ENCODE results near the gene ITSN2. TPM values are rescaled to one million over a fixed set of nuclear protein-coding genes. Genes with fewer than 3 reads are reported as not detected.

The ITSN2 gene
- total RNA-seq, 1 experiment from 2014 or later, result 19.8 TPM

DNA sequence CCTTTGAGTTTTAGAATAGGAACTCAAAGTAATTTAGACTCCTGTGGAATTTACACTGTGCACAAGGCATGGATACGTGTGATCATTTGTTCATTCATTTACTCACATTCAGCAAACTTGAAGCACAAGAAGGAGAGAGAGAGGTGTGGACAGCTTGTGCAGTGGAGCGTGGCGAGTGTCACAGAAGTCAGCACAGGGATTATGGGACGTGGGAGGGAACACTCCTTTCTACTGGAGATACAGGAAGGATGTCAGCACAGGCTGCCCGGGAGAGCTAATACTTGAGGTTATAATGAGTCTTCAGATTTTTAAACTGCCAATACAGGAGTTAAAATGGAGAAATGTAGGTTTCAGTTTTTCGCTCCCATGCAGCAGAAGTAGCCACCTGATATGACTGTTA, 178.5 kb downstream of the ITSN2 start:
- Mint-ChIP-seq H3K9me3 (no peaks in the 10 kb centered on the region), H3K4me1 (no peaks in the 10 kb centered on the region), H3K27ac (no peak overlapping the region), H3K4me3 (no peak overlapping the region), H3K36me3 (no peaks in the 10 kb centered on the region), H3K27me3 (ENCODE audit: low read depth) (no peaks in the 10 kb centered on the region; the same call in 1 of the 2 replicates)
- no peak for ATAC-seq
- POLR2A ChIA-PET, result no interaction called here
- TF ChIP-seq ZNF263 (CRISPR knock-in tag; IDR thresholded peaks at IDR 0.05; ENCODE audit: low read depth), result no peak
- no peak for TF ChIP-seq MAX (CRISPR knock-in tag; IDR thresholded peaks at IDR 0.05)
- TF ChIP-seq FOXP4 (CRISPR knock-in tag; IDR thresholded peaks at IDR 0.05), result no peak
- TF ChIP-seq ATF1 (CRISPR knock-in tag; IDR thresholded peaks at IDR 0.05), result no peak
- TF ChIP-seq, protein P1, sequence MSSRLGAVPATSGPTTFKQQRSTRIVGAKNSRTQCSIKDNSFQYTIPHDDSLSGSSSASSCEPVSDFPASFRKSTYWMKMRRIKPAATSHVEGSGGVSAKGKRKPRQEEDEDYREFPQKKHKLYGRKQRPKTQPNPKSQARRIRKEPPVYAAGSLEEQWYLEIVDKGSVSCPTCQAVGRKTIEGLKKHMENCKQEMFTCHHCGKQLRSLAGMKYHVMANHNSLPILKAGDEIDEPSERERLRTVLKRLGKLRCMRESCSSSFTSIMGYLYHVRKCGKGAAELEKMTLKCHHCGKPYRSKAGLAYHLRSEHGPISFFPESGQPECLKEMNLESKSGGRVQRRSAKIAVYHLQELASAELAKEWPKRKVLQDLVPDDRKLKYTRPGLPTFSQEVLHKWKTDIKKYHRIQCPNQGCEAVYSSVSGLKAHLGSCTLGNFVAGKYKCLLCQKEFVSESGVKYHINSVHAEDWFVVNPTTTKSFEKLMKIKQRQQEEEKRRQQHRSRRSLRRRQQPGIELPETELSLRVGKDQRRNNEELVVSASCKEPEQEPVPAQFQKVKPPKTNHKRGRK (CRISPR knock-in tag; IDR thresholded peaks at IDR 0.05; ENCODE audit: borderline replicate concordance), result no peak
- no peak for TF ChIP-seq TP53 (CRISPR knock-in tag; IDR thresholded peaks at IDR 0.05)
- no peak for TF ChIP-seq FOXK1 (CRISPR knock-in tag; IDR thresholded peaks at IDR 0.05)
- TF ChIP-seq, protein P2, sequence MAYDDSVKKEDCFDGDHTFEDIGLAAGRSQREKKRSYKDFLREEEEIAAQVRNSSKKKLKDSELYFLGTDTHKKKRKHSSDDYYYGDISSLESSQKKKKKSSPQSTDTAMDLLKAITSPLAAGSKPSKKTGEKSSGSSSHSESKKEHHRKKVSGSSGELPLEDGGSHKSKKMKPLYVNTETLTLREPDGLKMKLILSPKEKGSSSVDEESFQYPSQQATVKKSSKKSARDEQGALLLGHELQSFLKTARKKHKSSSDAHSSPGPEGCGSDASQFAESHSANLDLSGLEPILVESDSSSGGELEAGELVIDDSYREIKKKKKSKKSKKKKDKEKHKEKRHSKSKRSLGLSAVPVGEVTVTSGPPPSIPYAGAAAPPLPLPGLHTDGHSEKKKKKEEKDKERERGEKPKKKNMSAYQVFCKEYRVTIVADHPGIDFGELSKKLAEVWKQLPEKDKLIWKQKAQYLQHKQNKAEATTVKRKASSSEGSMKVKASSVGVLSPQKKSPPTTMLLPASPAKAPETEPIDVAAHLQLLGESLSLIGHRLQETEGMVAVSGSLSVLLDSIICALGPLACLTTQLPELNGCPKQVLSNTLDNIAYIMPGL (CRISPR knock-in tag; IDR thresholded peaks at IDR 0.05), result no peak
- TF ChIP-seq SP1 (CRISPR knock-in tag; conservative IDR thresholded peaks at IDR 0.05), result no peak
- no peak for TF ChIP-seq NR3C1 (CRISPR knock-in tag; conservative IDR thresholded peaks at IDR 0.05; ENCODE audit: low read depth)
- TF ChIP-seq KAT7 (CRISPR knock-in tag; IDR thresholded peaks at IDR 0.05; ENCODE audit: borderline replicate concordance), result no peak
- TF ChIP-seq, protein P3, sequence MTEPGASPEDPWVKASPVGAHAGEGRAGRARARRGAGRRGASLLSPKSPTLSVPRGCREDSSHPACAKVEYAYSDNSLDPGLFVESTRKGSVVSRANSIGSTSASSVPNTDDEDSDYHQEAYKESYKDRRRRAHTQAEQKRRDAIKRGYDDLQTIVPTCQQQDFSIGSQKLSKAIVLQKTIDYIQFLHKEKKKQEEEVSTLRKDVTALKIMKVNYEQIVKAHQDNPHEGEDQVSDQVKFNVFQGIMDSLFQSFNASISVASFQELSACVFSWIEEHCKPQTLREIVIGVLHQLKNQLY (CRISPR knock-in tag; IDR thresholded peaks at IDR 0.05), result no peak
- TF ChIP-seq, protein P4, sequence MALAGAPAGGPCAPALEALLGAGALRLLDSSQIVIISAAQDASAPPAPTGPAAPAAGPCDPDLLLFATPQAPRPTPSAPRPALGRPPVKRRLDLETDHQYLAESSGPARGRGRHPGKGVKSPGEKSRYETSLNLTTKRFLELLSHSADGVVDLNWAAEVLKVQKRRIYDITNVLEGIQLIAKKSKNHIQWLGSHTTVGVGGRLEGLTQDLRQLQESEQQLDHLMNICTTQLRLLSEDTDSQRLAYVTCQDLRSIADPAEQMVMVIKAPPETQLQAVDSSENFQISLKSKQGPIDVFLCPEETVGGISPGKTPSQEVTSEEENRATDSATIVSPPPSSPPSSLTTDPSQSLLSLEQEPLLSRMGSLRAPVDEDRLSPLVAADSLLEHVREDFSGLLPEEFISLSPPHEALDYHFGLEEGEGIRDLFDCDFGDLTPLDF (CRISPR knock-in tag; IDR thresholded peaks at IDR 0.05), result no peak
- no peak for TF ChIP-seq ZBTB21 (CRISPR knock-in tag; IDR thresholded peaks at IDR 0.05; ENCODE audit: borderline replicate concordance)
- TF ChIP-seq, protein P5, sequence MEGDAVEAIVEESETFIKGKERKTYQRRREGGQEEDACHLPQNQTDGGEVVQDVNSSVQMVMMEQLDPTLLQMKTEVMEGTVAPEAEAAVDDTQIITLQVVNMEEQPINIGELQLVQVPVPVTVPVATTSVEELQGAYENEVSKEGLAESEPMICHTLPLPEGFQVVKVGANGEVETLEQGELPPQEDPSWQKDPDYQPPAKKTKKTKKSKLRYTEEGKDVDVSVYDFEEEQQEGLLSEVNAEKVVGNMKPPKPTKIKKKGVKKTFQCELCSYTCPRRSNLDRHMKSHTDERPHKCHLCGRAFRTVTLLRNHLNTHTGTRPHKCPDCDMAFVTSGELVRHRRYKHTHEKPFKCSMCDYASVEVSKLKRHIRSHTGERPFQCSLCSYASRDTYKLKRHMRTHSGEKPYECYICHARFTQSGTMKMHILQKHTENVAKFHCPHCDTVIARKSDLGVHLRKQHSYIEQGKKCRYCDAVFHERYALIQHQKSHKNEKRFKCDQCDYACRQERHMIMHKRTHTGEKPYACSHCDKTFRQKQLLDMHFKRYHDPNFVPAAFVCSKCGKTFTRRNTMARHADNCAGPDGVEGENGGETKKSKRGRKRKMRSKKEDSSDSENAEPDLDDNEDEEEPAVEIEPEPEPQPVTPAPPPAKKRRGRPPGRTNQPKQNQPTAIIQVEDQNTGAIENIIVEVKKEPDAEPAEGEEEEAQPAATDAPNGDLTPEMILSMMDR (IDR thresholded peaks at IDR 0.05), result no peak
- TF ChIP-seq GTF2I (CRISPR knock-in tag; conservative IDR thresholded peaks at IDR 0.05), result no peak
- TF ChIP-seq ZNF532 (CRISPR knock-in tag; IDR thresholded peaks at IDR 0.05; ENCODE audit: borderline replicate concordance), result no peak
- TF ChIP-seq, protein P6, sequence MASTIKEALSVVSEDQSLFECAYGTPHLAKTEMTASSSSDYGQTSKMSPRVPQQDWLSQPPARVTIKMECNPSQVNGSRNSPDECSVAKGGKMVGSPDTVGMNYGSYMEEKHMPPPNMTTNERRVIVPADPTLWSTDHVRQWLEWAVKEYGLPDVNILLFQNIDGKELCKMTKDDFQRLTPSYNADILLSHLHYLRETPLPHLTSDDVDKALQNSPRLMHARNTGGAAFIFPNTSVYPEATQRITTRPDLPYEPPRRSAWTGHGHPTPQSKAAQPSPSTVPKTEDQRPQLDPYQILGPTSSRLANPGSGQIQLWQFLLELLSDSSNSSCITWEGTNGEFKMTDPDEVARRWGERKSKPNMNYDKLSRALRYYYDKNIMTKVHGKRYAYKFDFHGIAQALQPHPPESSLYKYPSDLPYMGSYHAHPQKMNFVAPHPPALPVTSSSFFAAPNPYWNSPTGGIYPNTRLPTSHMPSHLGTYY (CRISPR knock-in tag; IDR thresholded peaks at IDR 0.05), result no peak
- TF ChIP-seq, protein P7, sequence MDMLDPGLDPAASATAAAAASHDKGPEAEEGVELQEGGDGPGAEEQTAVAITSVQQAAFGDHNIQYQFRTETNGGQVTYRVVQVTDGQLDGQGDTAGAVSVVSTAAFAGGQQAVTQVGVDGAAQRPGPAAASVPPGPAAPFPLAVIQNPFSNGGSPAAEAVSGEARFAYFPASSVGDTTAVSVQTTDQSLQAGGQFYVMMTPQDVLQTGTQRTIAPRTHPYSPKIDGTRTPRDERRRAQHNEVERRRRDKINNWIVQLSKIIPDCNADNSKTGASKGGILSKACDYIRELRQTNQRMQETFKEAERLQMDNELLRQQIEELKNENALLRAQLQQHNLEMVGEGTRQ (CRISPR knock-in tag; IDR thresholded peaks at IDR 0.05), result no peak
- TF ChIP-seq USF1 (CRISPR knock-in tag; IDR thresholded peaks at IDR 0.05), result no peak
- no peak for DNase-seq (ENCODE audit: low spot score)
- CTCF ChIA-PET, result no interaction called here

Measured in WTC11 (cell line).